Omental fat pad (tissue), 4 donors: Measurements from ENCODE around the gene CRTC3. TPM values are rescaled to one million over a fixed set of nuclear protein-coding genes. Genes with fewer than 3 reads are reported as not detected.

Experiments
- ATAC-seq: fragments of 150-250 bp; one replicate; pipeline ENCODE4 v1.9.1; 2016; ENCODE audit warnings: mild to moderate bottlenecking, moderate library complexity; ENCODE audit not compliant: low FRiP score
- DNase-seq: peaks from one replicate; pipeline ENCODE4 v3.0.0-alpha.2; 2019; ENCODE audit warnings: low spot score
- CTCF ChIP-seq, 3 donors: fragments of 450-650 bp; IDR thresholded peaks; one replicate each; pipeline ENCODE4 v1.5.1; 2016 to 2017; ENCODE audit warnings: antibody characterized with exemption in 3 of 3, mild to moderate bottlenecking in 3 of 3, moderate library complexity in 2 of 3
- total RNA-seq, 4 donors: library from RNA; depleted of rRNA; stranded (reverse); fragments of >200 nt; gene quantifications; one replicate each; pipeline ENCODE4 v1.1.0, GENCODE V29; 2016

The CRTC3 gene
- total RNA-seq, 4 donors from 2014 or later: 31.5 to 52.8 (median 44.3) TPM

GRCh38 chr15:90675464-90675863 lies 145.7 kb downstream of the CRTC3 start:
- DNase-seq: no peak
- no peak for TF ChIP-seq CTCF (IDR thresholded peaks at IDR 0.05)
- ATAC-seq: no peak

- ATAC-seq (no peak), DNase-seq (no peak)
Measured at GRCh38 chr15:90677807-90678790, 148.4 kb downstream of the CRTC3 start.

DNA sequence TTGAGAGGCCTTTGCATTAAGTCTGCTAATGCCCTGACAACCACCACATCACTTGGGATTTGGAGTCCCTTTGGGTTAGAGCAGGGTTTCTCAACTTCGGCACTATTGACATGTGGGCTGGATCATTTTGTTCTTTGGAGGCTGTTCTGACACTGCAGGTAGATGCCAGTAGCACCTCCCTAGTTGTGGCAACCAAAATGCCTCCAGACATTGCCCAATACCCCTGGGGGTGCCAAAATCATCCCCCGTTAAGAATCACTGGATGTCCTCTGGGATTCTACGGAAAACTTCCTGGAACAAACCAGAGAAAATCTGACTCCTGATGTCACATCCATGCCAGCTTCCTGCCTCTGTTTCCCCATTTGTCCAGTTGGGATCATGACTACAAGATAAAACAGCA lies 150.2 kb downstream of the CRTC3 start:
- no peak for DNase-seq
- TF ChIP-seq CTCF (IDR thresholded peaks at IDR 0.05): no peak
- no peak for ATAC-seq

More at GRCh38 chr15:90677807-90678790, 148.4 kb downstream of the CRTC3 start:
- TF ChIP-seq CTCF (IDR thresholded peaks at IDR 0.05): no peak

DNA sequence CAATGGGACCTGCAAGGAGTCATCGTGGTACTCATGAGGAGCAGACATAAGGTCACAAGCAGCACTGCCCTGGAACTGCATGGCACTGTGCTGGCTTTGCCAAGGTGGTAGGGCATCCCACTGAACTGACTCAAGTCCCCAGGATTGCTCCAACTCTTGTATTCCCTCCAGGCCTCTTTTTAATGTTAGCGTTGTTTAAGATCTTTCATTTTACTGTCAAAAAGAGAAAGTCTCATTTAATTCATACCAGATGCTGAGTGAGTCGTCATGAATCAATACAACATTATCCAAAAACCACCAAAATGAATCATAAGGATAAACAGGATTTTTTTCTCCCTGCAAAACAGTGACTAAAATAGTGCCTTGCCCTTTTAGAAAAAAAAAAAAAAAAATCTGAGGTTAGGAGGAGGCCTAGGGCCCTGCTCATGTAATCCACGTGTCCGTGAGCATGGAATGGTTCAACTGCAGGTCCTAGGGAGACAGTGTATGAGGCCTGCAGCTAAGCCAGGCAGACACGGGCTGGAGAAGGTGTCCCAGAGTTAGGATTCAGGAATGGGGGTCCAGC lies 150.7 kb downstream of the CRTC3 start:
- no peak for DNase-seq
- no peak for TF ChIP-seq CTCF (IDR thresholded peaks at IDR 0.05)

GRCh38 chr15:90681056-90681455 lies 151.3 kb downstream of the CRTC3 start:
- DNase-seq (no peak), ATAC-seq (no peak)
- TF ChIP-seq CTCF (IDR thresholded peaks at IDR 0.05): no peak

More for the DNA sequence above, 150.7 kb downstream of the CRTC3 start:
- peak; percentile 79 for ATAC-seq

DNA sequence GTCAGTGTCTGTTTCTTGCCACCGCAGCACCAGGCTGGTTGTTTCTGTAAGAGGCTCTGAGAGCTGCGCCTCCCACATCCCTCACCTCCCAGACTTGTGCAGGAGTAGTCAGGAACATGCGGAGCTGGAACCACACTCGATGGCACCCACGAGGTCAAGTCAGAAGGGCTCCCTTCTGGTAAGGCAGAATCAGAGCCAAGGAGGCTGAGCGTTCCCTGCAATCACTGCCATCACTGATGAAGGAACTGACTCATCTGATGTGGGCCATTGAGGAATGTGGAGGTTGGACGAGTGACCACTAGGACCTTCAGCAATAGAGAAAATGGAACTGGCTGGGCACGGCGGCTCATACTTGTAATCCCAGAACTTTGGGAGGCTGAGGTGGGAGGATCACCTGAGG lies 151.8 kb downstream of the CRTC3 start:
- no peak for ATAC-seq
- TF ChIP-seq CTCF (IDR thresholded peaks at IDR 0.05): no peak
- no peak for DNase-seq
